Activated CD8-positive, alpha-beta T cell treated with anti-CD3 and anti-CD28 coated beads for 36 hours (primary cell): Measurements from ENCODE around the gene SMAD3. TPM values are rescaled to one million over a fixed set of nuclear protein-coding genes. Genes with fewer than 3 reads are reported as not detected.
A peak's percentile ranks its signal among the peaks of the same experiment; 100 is the strongest.

Experiments used
- ATAC-seq: fragments of 200-7000 bp; cut with Tn5 transposase; one replicate; pipeline ENCODE4 v1.10.0; 2021; ENCODE audit warnings: mild to moderate bottlenecking, moderate library complexity
- CTCF ChIA-PET: fragments of 350-600 bp; sonication (Branson Sonifier 250); formaldehyde crosslinking; loops from one replicate; lab custom pipeline; 2021; ENCODE audit warnings: antibody characterized with exemption; lab: Charles Lee
- POLR2A ChIA-PET: fragments of 350-600 bp; sonication (Branson Sonifier 250); formaldehyde crosslinking; loops from one replicate; lab custom pipeline; 2021; ENCODE audit warnings: antibody characterized with exemption; lab: Charles Lee
- DNase-seq: peaks from one replicate; pipeline ENCODE4 v3.0.0-alpha.2; 2020
- H3K27ac Mint-ChIP-seq: one replicate; pipeline ENCODE4 v1.8.0; 2021; ENCODE audit warnings: mild to moderate bottlenecking, mixed read lengths
- H3K27me3 Mint-ChIP-seq: one replicate; pipeline ENCODE4 v1.8.0; 2021; ENCODE audit warnings: mixed read lengths
- H3K36me3 Mint-ChIP-seq: one replicate; pipeline ENCODE4 v1.8.0; 2021; ENCODE audit warnings: low read depth, mixed read lengths
- H3K4me1 Mint-ChIP-seq: one replicate; pipeline ENCODE4 v1.8.0; 2021; ENCODE audit warnings: low read depth, mixed read lengths
- H3K4me3 Mint-ChIP-seq: one replicate; pipeline ENCODE4 v1.8.0; 2021; ENCODE audit warnings: mild to moderate bottlenecking, moderate library complexity, mixed read lengths
- H3K9me3 Mint-ChIP-seq: one replicate; pipeline ENCODE4 v1.8.0; 2021; ENCODE audit warnings: mixed read lengths
- intact Hi-C: fragments of 100-400 bp; cut with micrococcal nuclease; formaldehyde crosslinking; loops from one replicate; pipeline ENCODE4 v1.10.0; 2022
- total RNA-seq, 2 experiments: library from RNA; stranded (reverse); gene quantifications; one replicate each; pipeline ENCODE4 v1.2.3, GENCODE V29; 2021
- TF ChIP-seq, protein P1 (sequence below): fragments of 200-600 bp; IDR thresholded peaks from one replicate; pipeline ENCODE4 v1.8.0; 2022; ENCODE audit warnings: antibody characterized with exemption, mild to moderate bottlenecking

The SMAD3 gene
- total RNA-seq, 2 experiments from 2014 or later: 22.3 to 24.7 TPM

DNA sequence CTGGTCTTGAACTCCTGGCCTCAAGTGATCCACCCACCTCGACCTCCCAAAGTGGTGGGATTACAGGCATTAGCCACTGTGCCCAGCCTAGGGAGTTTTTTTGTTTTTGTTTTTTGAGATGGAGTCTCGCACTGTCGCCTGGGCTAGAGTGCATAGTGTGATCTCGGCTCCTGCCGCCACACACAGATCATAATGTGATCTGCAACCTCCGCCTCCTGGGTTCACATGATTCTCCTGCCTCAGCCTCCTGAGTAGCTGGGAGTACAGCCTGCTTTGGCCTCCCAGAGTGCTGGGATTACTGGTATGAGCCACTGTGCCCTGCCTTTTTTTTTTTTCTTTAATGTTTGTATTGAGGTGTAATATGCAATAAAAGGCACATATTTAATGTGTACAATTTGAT, 78.2 kb downstream of the SMAD3 start:
- H3K27me3 Mint-ChIP-seq: no peaks in the 10 kb centered on the region
- no peaks in the 10 kb centered on the region for H3K36me3 Mint-ChIP-seq
- intact Hi-C loops: no loop called here
- ATAC-seq (no peak), DNase-seq (no peak)
- H3K4me3 Mint-ChIP-seq: no peak overlapping the region
- TF ChIP-seq, protein P1, sequence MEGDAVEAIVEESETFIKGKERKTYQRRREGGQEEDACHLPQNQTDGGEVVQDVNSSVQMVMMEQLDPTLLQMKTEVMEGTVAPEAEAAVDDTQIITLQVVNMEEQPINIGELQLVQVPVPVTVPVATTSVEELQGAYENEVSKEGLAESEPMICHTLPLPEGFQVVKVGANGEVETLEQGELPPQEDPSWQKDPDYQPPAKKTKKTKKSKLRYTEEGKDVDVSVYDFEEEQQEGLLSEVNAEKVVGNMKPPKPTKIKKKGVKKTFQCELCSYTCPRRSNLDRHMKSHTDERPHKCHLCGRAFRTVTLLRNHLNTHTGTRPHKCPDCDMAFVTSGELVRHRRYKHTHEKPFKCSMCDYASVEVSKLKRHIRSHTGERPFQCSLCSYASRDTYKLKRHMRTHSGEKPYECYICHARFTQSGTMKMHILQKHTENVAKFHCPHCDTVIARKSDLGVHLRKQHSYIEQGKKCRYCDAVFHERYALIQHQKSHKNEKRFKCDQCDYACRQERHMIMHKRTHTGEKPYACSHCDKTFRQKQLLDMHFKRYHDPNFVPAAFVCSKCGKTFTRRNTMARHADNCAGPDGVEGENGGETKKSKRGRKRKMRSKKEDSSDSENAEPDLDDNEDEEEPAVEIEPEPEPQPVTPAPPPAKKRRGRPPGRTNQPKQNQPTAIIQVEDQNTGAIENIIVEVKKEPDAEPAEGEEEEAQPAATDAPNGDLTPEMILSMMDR: no peak
- CTCF ChIA-PET: interaction anchor here (1.0 to 1.2 kb wide), 2 partner anchors 9 to 96 kb away, joined by 3 to 4 read pairs; no protein-coding TSS in a partner anchor
- H3K4me1 Mint-ChIP-seq: peaks cover 73% of the 10 kb centered on the region
- no peaks in the 10 kb centered on the region for H3K9me3 Mint-ChIP-seq
- POLR2A ChIA-PET: interaction anchor here (0.9 kb wide), 1 partner anchor 22 kb away, joined by 4 read pairs; no protein-coding TSS in a partner anchor
- H3K27ac Mint-ChIP-seq: no peak overlapping the region

DNA sequence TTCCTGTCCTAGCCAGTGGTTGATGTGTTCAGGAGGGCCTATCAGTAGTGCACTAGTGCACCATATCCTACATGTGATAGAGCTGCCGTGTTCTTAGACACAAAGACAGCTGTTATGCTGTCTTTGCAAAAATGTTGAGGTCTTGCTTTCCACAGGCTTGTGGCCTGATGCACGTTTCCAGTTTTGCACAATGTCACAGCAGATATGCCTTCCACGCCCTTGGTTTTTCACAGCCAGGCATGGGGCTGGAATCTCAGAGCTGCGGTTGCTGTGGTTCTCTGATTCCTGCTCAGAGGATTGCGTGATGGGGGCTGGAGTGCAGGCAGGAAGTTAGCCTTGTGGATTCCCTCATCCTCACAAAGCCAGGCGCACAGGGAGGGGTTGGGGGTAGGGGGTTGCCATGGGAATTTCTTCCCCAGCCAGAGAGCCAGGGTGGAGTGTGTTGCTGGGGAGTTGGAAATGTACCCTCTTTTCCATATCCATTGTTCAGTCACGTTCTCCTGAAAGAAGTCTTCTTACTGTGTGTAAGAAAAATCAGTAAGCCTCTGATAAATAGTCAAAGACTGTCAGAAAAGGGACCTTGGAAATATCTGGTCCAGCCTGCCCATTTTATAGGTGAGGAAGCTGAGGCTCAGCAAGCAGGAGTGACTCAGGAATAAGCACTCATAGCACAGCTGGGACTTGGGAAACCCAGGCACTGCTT, 79.4 kb downstream of the SMAD3 start:
- CTCF ChIA-PET: no interaction called here
- peaks cover 81% of the 10 kb centered on the region for H3K4me1 Mint-ChIP-seq
- no peaks in the 10 kb centered on the region for H3K9me3 Mint-ChIP-seq
- TF ChIP-seq, protein P1: no peak
- POLR2A ChIA-PET: interaction anchor here (2.1 kb wide), 1 partner anchor 10 kb away, joined by 7 read pairs; no protein-coding TSS in a partner anchor
- no peaks in the 10 kb centered on the region for H3K27me3 Mint-ChIP-seq
- H3K27ac Mint-ChIP-seq: no peak overlapping the region
- no peak for DNase-seq
- H3K36me3 Mint-ChIP-seq: no peaks in the 10 kb centered on the region
- ATAC-seq: no peak
- no peak overlapping the region for H3K4me3 Mint-ChIP-seq
- intact Hi-C loops: loop anchor here (5.0 kb wide), 1 partner anchor 42 kb away; no protein-coding TSS in a partner anchor

DNA sequence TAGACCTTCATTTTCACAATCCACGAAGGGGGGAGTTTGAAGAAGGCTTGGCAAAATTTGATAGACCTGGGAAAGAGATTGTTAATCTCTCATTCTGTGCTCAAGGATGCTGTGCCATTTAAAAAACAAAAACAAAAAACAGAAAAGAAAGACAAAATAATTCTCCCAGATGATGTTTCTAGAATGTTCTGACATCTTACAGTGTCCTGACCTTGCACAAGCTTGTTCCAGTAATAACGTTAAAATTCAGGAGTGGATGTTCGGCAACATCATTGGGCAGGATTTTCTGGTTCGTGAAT, 79.9 kb downstream of the SMAD3 start:
- CTCF ChIA-PET: no interaction called here
- H3K9me3 Mint-ChIP-seq: no peaks in the 10 kb centered on the region
- H3K36me3 Mint-ChIP-seq: no peaks in the 10 kb centered on the region
- POLR2A ChIA-PET: interaction anchor here (2.1 kb wide), 1 partner anchor 10 kb away, joined by 7 read pairs; no protein-coding TSS in a partner anchor
- intact Hi-C loops: loop anchor here (5.0 kb wide), 1 partner anchor 43 kb away; no protein-coding TSS in a partner anchor
- peaks cover 81% of the 10 kb centered on the region for H3K4me1 Mint-ChIP-seq
- DNase-seq: no peak
- no peak overlapping the region for H3K27ac Mint-ChIP-seq
- no peak for ATAC-seq
- no peaks in the 10 kb centered on the region for H3K27me3 Mint-ChIP-seq
- TF ChIP-seq, protein P1: no peak
- H3K4me3 Mint-ChIP-seq: no peak overlapping the region

DNA sequence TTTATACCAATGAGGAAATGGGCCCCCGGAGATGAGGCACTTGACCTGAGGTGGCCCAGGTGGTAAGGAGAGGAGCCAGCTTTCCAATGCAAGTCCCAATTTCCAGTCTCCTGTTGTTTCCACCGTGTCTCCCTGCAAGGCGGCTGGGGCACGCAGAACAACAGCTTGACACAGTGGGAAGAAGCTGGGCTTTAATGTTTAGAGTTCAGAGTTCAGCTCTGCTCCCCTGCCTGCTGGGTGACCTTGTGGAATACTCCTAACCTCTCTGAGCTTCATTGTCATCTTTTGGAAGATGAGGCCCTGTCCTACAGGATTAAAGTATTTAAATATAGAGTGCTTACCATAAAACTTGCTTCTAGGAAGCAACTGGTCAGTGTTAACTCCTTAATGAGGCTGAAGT, 80.3 kb downstream of the SMAD3 start:
- Mint-ChIP-seq H3K27ac (no peak overlapping the region), H3K4me1 (peaks cover 81% of the 10 kb centered on the region), H3K9me3 (no peaks in the 10 kb centered on the region), H3K27me3 (no peaks in the 10 kb centered on the region), H3K4me3 (no peak overlapping the region), H3K36me3 (no peaks in the 10 kb centered on the region)
- ChIA-PET POLR2A (interaction anchor here (2.1 kb wide), 1 partner anchor 11 kb away, joined by 7 read pairs; no protein-coding TSS in a partner anchor), CTCF (interaction anchor here (1.4 kb wide), 1 partner anchor 8 kb away, joined by 6 read pairs; no protein-coding TSS in a partner anchor)
- TF ChIP-seq, protein P1: no peak
- no peak for ATAC-seq
- intact Hi-C loops: loop anchor here (5.0 kb wide), 1 partner anchor 43 kb away; no protein-coding TSS in a partner anchor
- DNase-seq: no peak

DNA sequence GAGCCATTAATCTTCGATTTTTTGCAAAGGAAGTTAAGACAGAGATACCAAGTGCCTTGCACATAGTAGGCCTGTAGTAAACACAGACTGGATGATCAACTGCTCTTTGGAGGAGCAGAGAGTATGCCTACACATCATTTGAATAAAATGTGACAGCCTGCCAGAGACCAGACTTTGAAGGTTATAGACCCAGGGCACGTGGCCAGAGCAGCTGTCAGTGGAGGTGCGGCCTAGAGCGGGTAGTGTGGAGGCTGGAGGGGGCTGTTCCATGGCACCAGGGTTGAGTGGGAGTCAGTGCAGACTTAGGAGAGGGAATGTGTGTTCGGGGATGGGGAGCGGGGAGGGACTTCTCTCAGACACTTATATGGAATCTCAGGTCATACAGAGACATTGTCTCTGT, 80.8 kb downstream of the SMAD3 start:
- H3K27ac Mint-ChIP-seq: peak overlapping the region; percentile 70
- CTCF ChIA-PET: interaction anchor here (1.4 kb wide), 1 partner anchor 9 kb away, joined by 6 read pairs; no protein-coding TSS in a partner anchor
- TF ChIP-seq, protein P1: no peak
- DNase-seq (no peak), ATAC-seq (no peak)
- H3K9me3 Mint-ChIP-seq: no peaks in the 10 kb centered on the region
- peaks cover 78% of the 10 kb centered on the region for H3K4me1 Mint-ChIP-seq
- no peak overlapping the region for H3K4me3 Mint-ChIP-seq
- POLR2A ChIA-PET: interaction anchor here (0.6 to 2.1 kb wide), 5 partner anchors 9 to 1188 kb away, joined by 3 to 7 read pairs (median 3); no protein-coding TSS in a partner anchor
- no peaks in the 10 kb centered on the region for H3K27me3 Mint-ChIP-seq
- intact Hi-C loops: loop anchor here (5.0 kb wide), 1 partner anchor 44 kb away; no protein-coding TSS in a partner anchor
- no peaks in the 10 kb centered on the region for H3K36me3 Mint-ChIP-seq
